Measurements from ENCODE around the gene CD3E. TPM values are rescaled to one million over a fixed set of nuclear protein-coding genes. Genes with fewer than 3 reads are reported as not detected.
A peak's percentile ranks its signal among the peaks of the same experiment; 100 is the strongest.

The CD3E gene
- total and polyA plus RNA-seq, 4 donors: 0.33 to 2.3 (median 1.8) TPM

- Histone ChIP-seq H3K27ac (ENCODE audit: low read depth in 1 of 2, low read length in 2 of 2) (no peak within 1 kb of the TSS), H3K4me1 (ENCODE audit: control insufficient read depth in 4 of 4, insufficient read depth in 4 of 4, low read length in 3 of 4) (no peaks in the 10 kb centered on the region), H3K27me3 (ENCODE audit: control insufficient read depth in 4 of 4, insufficient read depth in 4 of 4, low read length in 3 of 4) (no peaks in the 10 kb centered on the region), H3K9me3 (ENCODE audit: control insufficient read depth in 4 of 4, low read length in 3 of 4) (no peaks in the 10 kb centered on the region), H3K36me3 (ENCODE audit: control insufficient read depth in 4 of 4, insufficient read depth in 3 of 4, low read depth in 1 of 4, low read length in 3 of 4) (no peaks in the 10 kb centered on the region), H3K9ac (ENCODE audit: low read depth in 1 of 2, low read length in 2 of 2) (peak within 1 kb of the TSS in 1 of 2 donors; percentile 28), H3K4me3 (ENCODE audit: low read depth in 1 of 3, low read length in 3 of 3) (no peak within 1 kb of the TSS)
- no peak for DNase-seq (ENCODE audit: low spot score)
- 84% methylated on average over 13 of the region's 13 CpGs for WGBS
- TF ChIP-seq NR2F2 (IDR thresholded peaks at IDR 0.05) (no peak), RAD21 (IDR thresholded peaks at IDR 0.05) (no peak), JUND (IDR thresholded peaks at IDR 0.05) (no peak), YY1 (IDR thresholded peaks at IDR 0.05) (no peak), HNF4G (IDR thresholded peaks at IDR 0.05) (no peak), REST (IDR thresholded peaks at IDR 0.05) (no peak), GABPA (IDR thresholded peaks at IDR 0.05 in 1 of 2, conservative IDR thresholded peaks at IDR 0.05 in 1 of 2) (no peak), HNF4A (conservative IDR thresholded peaks at IDR 0.05) (no peak), SP1 (IDR thresholded peaks at IDR 0.05) (no peak)
- TF ChIP-seq, protein P1, sequence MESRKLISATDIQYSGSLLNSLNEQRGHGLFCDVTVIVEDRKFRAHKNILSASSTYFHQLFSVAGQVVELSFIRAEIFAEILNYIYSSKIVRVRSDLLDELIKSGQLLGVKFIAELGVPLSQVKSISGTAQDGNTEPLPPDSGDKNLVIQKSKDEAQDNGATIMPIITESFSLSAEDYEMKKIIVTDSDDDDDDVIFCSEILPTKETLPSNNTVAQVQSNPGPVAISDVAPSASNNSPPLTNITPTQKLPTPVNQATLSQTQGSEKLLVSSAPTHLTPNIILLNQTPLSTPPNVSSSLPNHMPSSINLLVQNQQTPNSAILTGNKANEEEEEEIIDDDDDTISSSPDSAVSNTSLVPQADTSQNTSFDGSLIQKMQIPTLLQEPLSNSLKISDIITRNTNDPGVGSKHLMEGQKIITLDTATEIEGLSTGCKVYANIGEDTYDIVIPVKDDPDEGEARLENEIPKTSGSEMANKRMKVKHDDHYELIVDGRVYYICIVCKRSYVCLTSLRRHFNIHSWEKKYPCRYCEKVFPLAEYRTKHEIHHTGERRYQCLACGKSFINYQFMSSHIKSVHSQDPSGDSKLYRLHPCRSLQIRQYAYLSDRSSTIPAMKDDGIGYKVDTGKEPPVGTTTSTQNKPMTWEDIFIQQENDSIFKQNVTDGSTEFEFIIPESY (IDR thresholded peaks at IDR 0.05): no peak
- TF ChIP-seq, protein P2, sequence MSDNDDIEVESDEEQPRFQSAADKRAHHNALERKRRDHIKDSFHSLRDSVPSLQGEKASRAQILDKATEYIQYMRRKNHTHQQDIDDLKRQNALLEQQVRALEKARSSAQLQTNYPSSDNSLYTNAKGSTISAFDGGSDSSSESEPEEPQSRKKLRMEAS (IDR thresholded peaks at IDR 0.05): no peak
Measured at GRCh38 chr11:118342503-118343161, 38.1 kb downstream of the CD3E start, which contains the start of gene CD3D. Gene CD3D, minus strand, starts transcription at chr11:118342705. Its CDS starts 98 bp downstream, at chr11:118342607.

DNA sequence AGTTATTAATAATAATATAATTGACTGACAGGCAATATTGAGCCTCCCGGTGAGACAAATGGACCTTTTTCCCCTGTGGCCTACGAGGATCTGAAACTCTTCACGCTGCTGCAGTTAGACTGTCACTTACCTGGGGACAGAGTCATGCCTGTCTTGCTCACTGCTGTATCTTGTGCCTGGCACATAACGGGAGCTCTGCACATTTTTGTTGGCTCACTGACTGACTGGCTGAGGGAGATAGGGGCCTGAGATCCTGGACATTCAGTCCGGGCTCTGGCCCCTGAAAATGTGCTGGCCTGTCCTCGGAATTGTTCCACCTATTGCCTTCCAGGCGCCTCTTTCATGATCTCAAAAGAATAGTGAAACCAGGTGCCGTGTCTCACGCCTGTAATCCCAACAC lies 38.7 kb downstream of the CD3E start:
- H3K4me1 ChIP-seq (ENCODE audit: control insufficient read depth in 4 of 4, insufficient read depth in 4 of 4, low read length in 3 of 4): no peaks in the 10 kb centered on the region
- 84% methylated on average over 9 of the region's 9 CpGs for WGBS
- no peak for DNase-seq (ENCODE audit: low spot score)
- no peaks in the 10 kb centered on the region for H3K27me3 ChIP-seq (ENCODE audit: control insufficient read depth in 4 of 4, insufficient read depth in 4 of 4, low read length in 3 of 4)
- H3K9ac ChIP-seq (ENCODE audit: low read depth in 1 of 2, low read length in 2 of 2): no peak overlapping the region
- no peaks in the 10 kb centered on the region for H3K36me3 ChIP-seq (ENCODE audit: control insufficient read depth in 4 of 4, insufficient read depth in 3 of 4, low read depth in 1 of 4, low read length in 3 of 4)
- no peak overlapping the region for H3K4me3 ChIP-seq (ENCODE audit: low read depth in 1 of 3, low read length in 3 of 3)
- H3K27ac ChIP-seq (ENCODE audit: low read depth in 1 of 2, low read length in 2 of 2): no peak overlapping the region
- H3K9me3 ChIP-seq (ENCODE audit: control insufficient read depth in 4 of 4, low read length in 3 of 4): no peaks in the 10 kb centered on the region
- TF ChIP-seq YY1 (IDR thresholded peaks at IDR 0.05) (no peak), ATF3 (IDR thresholded peaks at IDR 0.05) (no peak), GABPA (IDR thresholded peaks at IDR 0.05 in 1 of 2, conservative IDR thresholded peaks at IDR 0.05 in 1 of 2) (no peak), REST (IDR thresholded peaks at IDR 0.05) (no peak), FOXA2 (IDR thresholded peaks at IDR 0.05) (no peak), HNF4G (IDR thresholded peaks at IDR 0.05) (no peak), RAD21 (IDR thresholded peaks at IDR 0.05) (no peak), SP1 (IDR thresholded peaks at IDR 0.05) (no peak), HNF4A (conservative IDR thresholded peaks at IDR 0.05) (no peak), TAF1 (conservative IDR thresholded peaks at IDR 0.05) (no peak), EGR1 (IDR thresholded peaks at IDR 0.05; ENCODE audit: low read depth in 2 of 2) (no peak), FOXA1 (IDR thresholded peaks at IDR 0.05) (no peak), RXRA (IDR thresholded peaks at IDR 0.05) (no peak), NR2F2 (IDR thresholded peaks at IDR 0.05) (no peak), JUND (IDR thresholded peaks at IDR 0.05) (no peak)
- TF ChIP-seq, protein P2 (IDR thresholded peaks at IDR 0.05): no peak
- TF ChIP-seq, protein P3, sequence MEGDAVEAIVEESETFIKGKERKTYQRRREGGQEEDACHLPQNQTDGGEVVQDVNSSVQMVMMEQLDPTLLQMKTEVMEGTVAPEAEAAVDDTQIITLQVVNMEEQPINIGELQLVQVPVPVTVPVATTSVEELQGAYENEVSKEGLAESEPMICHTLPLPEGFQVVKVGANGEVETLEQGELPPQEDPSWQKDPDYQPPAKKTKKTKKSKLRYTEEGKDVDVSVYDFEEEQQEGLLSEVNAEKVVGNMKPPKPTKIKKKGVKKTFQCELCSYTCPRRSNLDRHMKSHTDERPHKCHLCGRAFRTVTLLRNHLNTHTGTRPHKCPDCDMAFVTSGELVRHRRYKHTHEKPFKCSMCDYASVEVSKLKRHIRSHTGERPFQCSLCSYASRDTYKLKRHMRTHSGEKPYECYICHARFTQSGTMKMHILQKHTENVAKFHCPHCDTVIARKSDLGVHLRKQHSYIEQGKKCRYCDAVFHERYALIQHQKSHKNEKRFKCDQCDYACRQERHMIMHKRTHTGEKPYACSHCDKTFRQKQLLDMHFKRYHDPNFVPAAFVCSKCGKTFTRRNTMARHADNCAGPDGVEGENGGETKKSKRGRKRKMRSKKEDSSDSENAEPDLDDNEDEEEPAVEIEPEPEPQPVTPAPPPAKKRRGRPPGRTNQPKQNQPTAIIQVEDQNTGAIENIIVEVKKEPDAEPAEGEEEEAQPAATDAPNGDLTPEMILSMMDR (IDR thresholded peaks at IDR 0.05; ENCODE audit: low read depth, low read length, missing input control): no peak

Measured in liver (tissue), 9 donors.